Measurements from ENCODE around the gene KIF14.

KIF14 gene

GRCh38 chr1:200620273-200621131 lies at the start of gene KIF14:
TSS of gene KIF14 (minus strand) at chr1:200620751. CDS start at chr1:200618723, 2,028 bp downstream.
- DNase-seq (ENCODE audit: low read depth, low spot score) = peak; percentile 97

GRCh38 chr1:200669314-200670241 lies 49.0 kb upstream of the KIF14 start, which contains the start of gene DDX59:
TSS of gene DDX59 (minus strand) at chr1:200669907. CDS start at chr1:200666740, 3,167 bp downstream.
- peak; percentile 98 for DNase-seq (ENCODE audit: low read depth, low spot score)

GRCh38 chr1:200668514-200669313 lies 48.2 kb upstream of the KIF14 start:
- peak; percentile 9 for DNase-seq (ENCODE audit: low read depth, low spot score)

- peak; percentile 7 for DNase-seq (ENCODE audit: low read depth, low spot score)
Measured at GRCh38 chr1:200666309-200666708, 45.8 kb upstream of the KIF14 start.

- DNase-seq (ENCODE audit: low read depth, low spot score) = peak; percentile 11
Measured at GRCh38 chr1:200665861-200666260, 45.3 kb upstream of the KIF14 start.

- DNase-seq (ENCODE audit: low read depth, low spot score) = no peak
Measured at GRCh38 chr1:200660719-200661118, 40.2 kb upstream of the KIF14 start.

- DNase-seq (ENCODE audit: low read depth, low spot score) = peak; percentile 43
Measured at GRCh38 chr1:200659269-200659668, 38.7 kb upstream of the KIF14 start.

- DNase-seq (ENCODE audit: low read depth, low spot score) = no peak
Measured at GRCh38 chr1:200658037-200658818, 37.7 kb upstream of the KIF14 start.

GRCh38 chr1:200654660-200655059 lies 34.1 kb upstream of the KIF14 start:
- DNase-seq (ENCODE audit: low read depth, low spot score) = no peak

GRCh38 chr1:200653022-200653462 lies 32.5 kb upstream of the KIF14 start:
- no peak for DNase-seq (ENCODE audit: low read depth, low spot score)

- no peak for DNase-seq (ENCODE audit: low read depth, low spot score)
Measured at GRCh38 chr1:200652378-200652777, 31.8 kb upstream of the KIF14 start.

- no peak for DNase-seq (ENCODE audit: low read depth, low spot score)
Measured at GRCh38 chr1:200646515-200646914, 26.0 kb upstream of the KIF14 start.

GRCh38 chr1:200644021-200644420 lies 23.5 kb upstream of the KIF14 start:
- DNase-seq (ENCODE audit: low read depth, low spot score) = no peak

- no peak for DNase-seq (ENCODE audit: low read depth, low spot score)
Measured at GRCh38 chr1:200642481-200642880, 21.9 kb upstream of the KIF14 start.

GRCh38 chr1:200640963-200641401 lies 20.4 kb upstream of the KIF14 start:
- DNase-seq (ENCODE audit: low read depth, low spot score) = no peak

- DNase-seq (ENCODE audit: low read depth, low spot score) = no peak
Measured at GRCh38 chr1:200640373-200640962, 19.9 kb upstream of the KIF14 start.

GRCh38 chr1:200638073-200638472 lies 17.5 kb upstream of the KIF14 start:
- DNase-seq (ENCODE audit: low read depth, low spot score) = no peak

- DNase-seq (ENCODE audit: low read depth, low spot score) = no peak
Measured at GRCh38 chr1:200636681-200637080, 16.1 kb upstream of the KIF14 start.

- no peak for DNase-seq (ENCODE audit: low read depth, low spot score)
Measured at GRCh38 chr1:200634261-200635122, 13.9 kb upstream of the KIF14 start.
